ENCODE results near the gene ATXN7L1.

The ATXN7L1 gene

GRCh38 chr7:105841866-105842265 lies 34.5 kb downstream of the ATXN7L1 start:
- no peak overlapping the region for H3K4me3 ChIP-seq (ENCODE audit: low read length in 2 of 2)
- H3K27ac ChIP-seq (ENCODE audit: low read depth in 2 of 2, low read length in 2 of 2), result no peak overlapping the region
- H3K4me1 ChIP-seq (ENCODE audit: control insufficient read depth in 2 of 2, insufficient read depth in 2 of 2, low read length in 2 of 2), result peaks cover 3 to 9% of the 10 kb centered on the region in 2 donors
- no peaks in the 10 kb centered on the region for H3K9me3 ChIP-seq (ENCODE audit: control insufficient read depth in 2 of 2, low read length in 2 of 2)
- H3K9ac ChIP-seq (ENCODE audit: low read depth in 1 of 2, low read length in 2 of 2), result no peak overlapping the region
- H3K36me3 ChIP-seq (ENCODE audit: control insufficient read depth in 2 of 2, insufficient read depth in 2 of 2, low read length in 2 of 2), result no peaks in the 10 kb centered on the region
- no peaks in the 10 kb centered on the region for H3K27me3 ChIP-seq (ENCODE audit: control insufficient read depth in 2 of 2, insufficient read depth in 2 of 2, low read length in 2 of 2)

GRCh38 chr7:105840981-105841749 lies 35.2 kb downstream of the ATXN7L1 start:
- peaks cover 3 to 9% of the 10 kb centered on the region in 2 donors for H3K4me1 ChIP-seq (ENCODE audit: control insufficient read depth in 2 of 2, insufficient read depth in 2 of 2, low read length in 2 of 2)
- H3K36me3 ChIP-seq (ENCODE audit: control insufficient read depth in 2 of 2, insufficient read depth in 2 of 2, low read length in 2 of 2), result no peaks in the 10 kb centered on the region
- no peak overlapping the region for H3K4me3 ChIP-seq (ENCODE audit: low read length in 2 of 2)
- no peak overlapping the region for H3K27ac ChIP-seq (ENCODE audit: low read depth in 2 of 2, low read length in 2 of 2)
- H3K9ac ChIP-seq (ENCODE audit: low read depth in 1 of 2, low read length in 2 of 2), result no peak overlapping the region
- no peaks in the 10 kb centered on the region for H3K9me3 ChIP-seq (ENCODE audit: control insufficient read depth in 2 of 2, low read length in 2 of 2)
- H3K27me3 ChIP-seq (ENCODE audit: control insufficient read depth in 2 of 2, insufficient read depth in 2 of 2, low read length in 2 of 2), result no peaks in the 10 kb centered on the region

GRCh38 chr7:105839266-105839665 lies 37.1 kb downstream of the ATXN7L1 start:
- Histone ChIP-seq H3K9ac (ENCODE audit: low read depth in 1 of 2, low read length in 2 of 2) (no peak overlapping the region), H3K4me3 (ENCODE audit: low read length in 2 of 2) (no peak overlapping the region)

GRCh38 chr7:105838627-105839231 lies 37.7 kb downstream of the ATXN7L1 start:
- H3K27ac ChIP-seq (ENCODE audit: low read depth in 2 of 2, low read length in 2 of 2), result no peak overlapping the region
- no peaks in the 10 kb centered on the region for H3K27me3 ChIP-seq (ENCODE audit: control insufficient read depth in 2 of 2, insufficient read depth in 2 of 2, low read length in 2 of 2)
- no peaks in the 10 kb centered on the region for H3K9me3 ChIP-seq (ENCODE audit: control insufficient read depth in 2 of 2, low read length in 2 of 2)
- no peak overlapping the region for H3K9ac ChIP-seq (ENCODE audit: low read depth in 1 of 2, low read length in 2 of 2)
- peaks cover 3 to 9% of the 10 kb centered on the region in 2 donors for H3K4me1 ChIP-seq (ENCODE audit: control insufficient read depth in 2 of 2, insufficient read depth in 2 of 2, low read length in 2 of 2)
- H3K36me3 ChIP-seq (ENCODE audit: control insufficient read depth in 2 of 2, insufficient read depth in 2 of 2, low read length in 2 of 2), result no peaks in the 10 kb centered on the region
- H3K4me3 ChIP-seq (ENCODE audit: low read length in 2 of 2), result no peak overlapping the region

More at GRCh38 chr7:105839266-105839665, 37.1 kb downstream of the ATXN7L1 start:
- Histone ChIP-seq H3K36me3 (ENCODE audit: control insufficient read depth in 2 of 2, insufficient read depth in 2 of 2, low read length in 2 of 2) (no peaks in the 10 kb centered on the region), H3K9me3 (ENCODE audit: control insufficient read depth in 2 of 2, low read length in 2 of 2) (no peaks in the 10 kb centered on the region), H3K27me3 (ENCODE audit: control insufficient read depth in 2 of 2, insufficient read depth in 2 of 2, low read length in 2 of 2) (no peaks in the 10 kb centered on the region), H3K4me1 (ENCODE audit: control insufficient read depth in 2 of 2, insufficient read depth in 2 of 2, low read length in 2 of 2) (peaks cover 3 to 9% of the 10 kb centered on the region in 2 donors), H3K27ac (ENCODE audit: low read depth in 2 of 2, low read length in 2 of 2) (no peak overlapping the region)

- Histone ChIP-seq H3K4me3 (ENCODE audit: low read length in 2 of 2) (peak overlapping the region in 1 of 2 donors; percentile 2), H3K4me1 (ENCODE audit: control insufficient read depth in 2 of 2, insufficient read depth in 2 of 2, low read length in 2 of 2) (peaks cover 3 to 9% of the 10 kb centered on the region in 2 donors), H3K27me3 (ENCODE audit: control insufficient read depth in 2 of 2, insufficient read depth in 2 of 2, low read length in 2 of 2) (no peaks in the 10 kb centered on the region), H3K9ac (ENCODE audit: low read depth in 1 of 2, low read length in 2 of 2) (no peak overlapping the region), H3K27ac (ENCODE audit: low read depth in 2 of 2, low read length in 2 of 2) (no peak overlapping the region), H3K9me3 (ENCODE audit: control insufficient read depth in 2 of 2, low read length in 2 of 2) (no peaks in the 10 kb centered on the region), H3K36me3 (ENCODE audit: control insufficient read depth in 2 of 2, insufficient read depth in 2 of 2, low read length in 2 of 2) (no peaks in the 10 kb centered on the region)
Measured at GRCh38 chr7:105837765-105838626, 38.4 kb downstream of the ATXN7L1 start.

GRCh38 chr7:105835441-105835840 lies 41.0 kb downstream of the ATXN7L1 start:
- H3K27ac ChIP-seq (ENCODE audit: low read depth in 2 of 2, low read length in 2 of 2), result no peak overlapping the region
- H3K9ac ChIP-seq (ENCODE audit: low read depth in 1 of 2, low read length in 2 of 2), result no peak overlapping the region
- no peaks in the 10 kb centered on the region for H3K36me3 ChIP-seq (ENCODE audit: control insufficient read depth in 2 of 2, insufficient read depth in 2 of 2, low read length in 2 of 2)
- H3K4me3 ChIP-seq (ENCODE audit: low read length in 2 of 2), result no peak overlapping the region
- no peaks in the 10 kb centered on the region for H3K9me3 ChIP-seq (ENCODE audit: control insufficient read depth in 2 of 2, low read length in 2 of 2)
- peaks cover 3 to 13% of the 10 kb centered on the region in 2 donors for H3K4me1 ChIP-seq (ENCODE audit: control insufficient read depth in 2 of 2, insufficient read depth in 2 of 2, low read length in 2 of 2)
- no peaks in the 10 kb centered on the region for H3K27me3 ChIP-seq (ENCODE audit: control insufficient read depth in 2 of 2, insufficient read depth in 2 of 2, low read length in 2 of 2)

GRCh38 chr7:105831824-105832535 lies 44.4 kb downstream of the ATXN7L1 start:
- Histone ChIP-seq H3K27me3 (ENCODE audit: control insufficient read depth in 2 of 2, insufficient read depth in 2 of 2, low read length in 2 of 2) (no peaks in the 10 kb centered on the region), H3K36me3 (ENCODE audit: control insufficient read depth in 2 of 2, insufficient read depth in 2 of 2, low read length in 2 of 2) (no peaks in the 10 kb centered on the region), H3K9ac (ENCODE audit: low read depth in 1 of 2, low read length in 2 of 2) (no peak overlapping the region), H3K4me3 (ENCODE audit: low read length in 2 of 2) (no peak overlapping the region), H3K4me1 (ENCODE audit: control insufficient read depth in 2 of 2, insufficient read depth in 2 of 2, low read length in 2 of 2) (peaks cover 0 to 6% of the 10 kb centered on the region in 2 donors), H3K9me3 (ENCODE audit: control insufficient read depth in 2 of 2, low read length in 2 of 2) (no peaks in the 10 kb centered on the region), H3K27ac (ENCODE audit: low read depth in 2 of 2, low read length in 2 of 2) (no peak overlapping the region)

- Histone ChIP-seq H3K27me3 (ENCODE audit: control insufficient read depth in 2 of 2, insufficient read depth in 2 of 2, low read length in 2 of 2) (no peaks in the 10 kb centered on the region), H3K9ac (ENCODE audit: low read depth in 1 of 2, low read length in 2 of 2) (no peak overlapping the region), H3K36me3 (ENCODE audit: control insufficient read depth in 2 of 2, insufficient read depth in 2 of 2, low read length in 2 of 2) (no peaks in the 10 kb centered on the region), H3K4me1 (ENCODE audit: control insufficient read depth in 2 of 2, insufficient read depth in 2 of 2, low read length in 2 of 2) (peaks cover 0 to 6% of the 10 kb centered on the region in 2 donors), H3K9me3 (ENCODE audit: control insufficient read depth in 2 of 2, low read length in 2 of 2) (no peaks in the 10 kb centered on the region), H3K27ac (ENCODE audit: low read depth in 2 of 2, low read length in 2 of 2) (no peak overlapping the region), H3K4me3 (ENCODE audit: low read length in 2 of 2) (no peak overlapping the region)
Measured at GRCh38 chr7:105831302-105831620, 45.1 kb downstream of the ATXN7L1 start.

- Histone ChIP-seq H3K36me3 (ENCODE audit: control insufficient read depth in 2 of 2, insufficient read depth in 2 of 2, low read length in 2 of 2) (no peaks in the 10 kb centered on the region), H3K9ac (ENCODE audit: low read depth in 1 of 2, low read length in 2 of 2) (no peak overlapping the region), H3K4me3 (ENCODE audit: low read length in 2 of 2) (no peak overlapping the region), H3K27ac (ENCODE audit: low read depth in 2 of 2, low read length in 2 of 2) (no peak overlapping the region), H3K27me3 (ENCODE audit: control insufficient read depth in 2 of 2, insufficient read depth in 2 of 2, low read length in 2 of 2) (no peaks in the 10 kb centered on the region), H3K9me3 (ENCODE audit: control insufficient read depth in 2 of 2, low read length in 2 of 2) (no peaks in the 10 kb centered on the region), H3K4me1 (ENCODE audit: control insufficient read depth in 2 of 2, insufficient read depth in 2 of 2, low read length in 2 of 2) (peaks cover 0 to 6% of the 10 kb centered on the region in 2 donors)
Measured at GRCh38 chr7:105830405-105831301, 45.7 kb downstream of the ATXN7L1 start.
